Adipose tissue (tissue), 3 donors: ENCODE data around the gene OCA2. TPM values are rescaled to one million over a fixed set of nuclear protein-coding genes. Genes with fewer than 3 reads are reported as not detected.

Experiments
- H3K27ac ChIP-seq: one replicate; pipeline ENCODE4 v1.5.1; 2013; ENCODE audit warnings: low read depth, low read length
- WGBS, 3 donors: extraction: QIAGEN DNeasy Blood & Tissue Kit; methylation state at CpG; one replicate each; pipeline ENCODE4 v1.1.7; 2013; 5-methylcytosine and 5-hydroxymethylcytosine counted together
- polyA plus RNA-seq, 3 donors: library from polyadenylated mRNA; stranded (reverse); fragments of 200-250 nt; gene quantifications; one replicate each; pipeline ENCODE4 v1.2.3, GENCODE V29; 2013
- donor health status: healthy with polysubstance abuse.
- donor health status: Bipolar disorder and iron deficiency.
- donor health status: healthy.

Gene OCA2
- polyA plus RNA-seq, 3 donors, result 0.06 TPM; not detected in 2

DNA sequence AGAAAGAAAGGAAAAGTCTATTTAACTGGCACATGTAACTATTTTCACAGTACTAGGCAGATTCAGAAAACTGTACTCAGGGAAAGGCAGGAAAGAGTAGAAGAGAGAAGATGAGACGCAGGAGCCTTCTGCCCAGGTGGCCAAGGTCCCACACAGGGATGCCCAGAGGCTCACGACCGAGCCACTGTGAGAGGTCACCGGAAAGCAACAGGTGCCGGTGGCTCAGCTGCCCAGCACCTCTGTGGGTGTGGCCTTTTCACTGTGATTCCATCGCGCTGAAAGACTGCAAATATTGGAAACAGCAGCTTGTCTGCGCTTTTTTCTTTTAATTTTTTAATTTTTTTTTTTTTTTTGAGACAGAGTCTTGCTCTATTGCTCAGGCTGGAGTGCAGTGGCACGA, 226.8 kb downstream of the OCA2 start:
- 53 to 91% (median 91%) methylated on average over 8 to 9 of the region's 9 CpGs for WGBS, 3 donors
- H3K27ac ChIP-seq, result no peak overlapping the region

GRCh38 chr15:27871902-27872260, 227.2 kb downstream of the OCA2 start:
- H3K27ac ChIP-seq, result no peak overlapping the region
- 72 to 85% (median 80%) methylated on average over 5 of the region's 5 CpGs for whole genome bisulfite sequencing, 3 donors

GRCh38 chr15:27871078-27871901, 227.8 kb downstream of the OCA2 start:
- WGBS, 3 donors, result 82 to 85% (median 82%) methylated on average over 16 of the region's 16 CpGs
- no peak overlapping the region for H3K27ac ChIP-seq

DNA sequence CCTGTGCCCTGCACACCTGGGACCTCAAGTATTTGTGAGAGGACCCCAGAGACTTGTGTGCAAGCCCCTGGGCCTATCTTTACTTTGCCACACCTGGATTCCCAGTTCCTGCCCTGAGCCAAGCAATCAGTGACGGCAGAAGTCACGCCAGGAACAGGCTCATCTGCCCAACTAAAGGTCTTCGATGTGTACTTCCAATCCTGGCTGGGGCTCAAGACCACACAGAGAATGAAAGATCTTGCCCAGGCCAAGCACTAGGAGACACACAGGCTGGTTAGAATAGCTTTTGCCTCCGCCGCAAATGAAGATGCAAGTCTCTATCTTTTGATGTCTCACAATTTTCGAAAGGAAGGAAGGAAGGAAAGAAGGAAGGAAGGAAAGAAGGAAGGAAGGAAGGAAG, 228.8 kb downstream of the OCA2 start:
- no peak overlapping the region for H3K27ac ChIP-seq
- WGBS, 3 donors, result 72 to 82% (median 80%) methylated on average over 6 of the region's 6 CpGs

GRCh38 chr15:27869697-27870281, 229.3 kb downstream of the OCA2 start:
- WGBS, 3 donors, result 82 to 85% (median 84%) methylated on average over 17 of the region's 17 CpGs
- H3K27ac ChIP-seq, result no peak overlapping the region

DNA sequence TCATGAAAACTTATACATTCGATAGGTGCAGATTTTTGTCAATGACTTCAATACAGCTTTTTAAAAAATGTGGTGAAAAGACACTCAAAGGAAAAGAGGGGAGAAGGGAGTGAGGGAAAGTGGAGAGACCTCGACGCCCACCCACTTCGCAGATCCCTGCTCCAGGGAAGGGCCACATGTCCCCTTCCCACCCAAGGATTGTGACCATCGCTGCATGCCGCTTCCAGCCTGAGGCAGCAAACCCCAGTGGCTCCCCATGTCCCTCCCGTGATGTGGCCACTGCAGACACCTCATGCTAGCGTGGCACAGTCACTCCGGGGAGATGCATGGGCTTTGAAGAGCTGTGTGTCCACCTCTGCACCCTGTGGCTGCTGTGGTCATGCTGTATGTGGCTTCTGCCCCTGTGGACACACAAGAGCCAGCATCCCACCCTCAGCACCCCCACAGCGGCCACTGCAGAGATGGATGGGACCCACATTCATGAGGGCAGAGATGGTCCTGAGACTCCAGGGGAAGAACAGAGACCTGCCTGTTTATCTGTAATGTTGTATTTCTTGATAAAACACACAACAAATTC, 230.2 kb downstream of the OCA2 start:
- WGBS, 3 donors, result 72 to 83% (median 78%) methylated on average over 10 of the region's 10 CpGs
- no peak overlapping the region for H3K27ac ChIP-seq

DNA sequence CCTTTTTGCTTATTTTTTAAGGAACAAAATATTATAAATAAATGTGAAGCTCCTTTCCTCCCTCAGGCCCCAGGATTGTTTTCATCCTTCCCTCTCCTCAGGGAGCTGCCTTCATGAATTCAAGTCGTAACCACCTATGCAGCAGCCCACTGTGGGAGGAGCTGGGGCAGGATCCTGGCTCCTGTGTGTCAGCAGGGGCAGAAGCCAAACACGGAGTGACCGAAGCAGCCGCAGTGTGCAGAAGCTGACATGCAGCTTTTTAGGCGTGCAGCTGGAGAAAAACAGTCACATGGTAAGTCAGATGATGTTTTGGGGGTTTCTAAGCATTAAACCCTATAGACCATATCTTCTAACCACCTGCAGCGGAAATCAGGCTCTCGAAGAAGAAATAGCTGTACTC, 231.3 kb downstream of the OCA2 start:
- H3K27ac ChIP-seq, result no peak overlapping the region
- WGBS, 3 donors, result 60 to 71% (median 66%) methylated on average over 7 of the region's 7 CpGs

DNA sequence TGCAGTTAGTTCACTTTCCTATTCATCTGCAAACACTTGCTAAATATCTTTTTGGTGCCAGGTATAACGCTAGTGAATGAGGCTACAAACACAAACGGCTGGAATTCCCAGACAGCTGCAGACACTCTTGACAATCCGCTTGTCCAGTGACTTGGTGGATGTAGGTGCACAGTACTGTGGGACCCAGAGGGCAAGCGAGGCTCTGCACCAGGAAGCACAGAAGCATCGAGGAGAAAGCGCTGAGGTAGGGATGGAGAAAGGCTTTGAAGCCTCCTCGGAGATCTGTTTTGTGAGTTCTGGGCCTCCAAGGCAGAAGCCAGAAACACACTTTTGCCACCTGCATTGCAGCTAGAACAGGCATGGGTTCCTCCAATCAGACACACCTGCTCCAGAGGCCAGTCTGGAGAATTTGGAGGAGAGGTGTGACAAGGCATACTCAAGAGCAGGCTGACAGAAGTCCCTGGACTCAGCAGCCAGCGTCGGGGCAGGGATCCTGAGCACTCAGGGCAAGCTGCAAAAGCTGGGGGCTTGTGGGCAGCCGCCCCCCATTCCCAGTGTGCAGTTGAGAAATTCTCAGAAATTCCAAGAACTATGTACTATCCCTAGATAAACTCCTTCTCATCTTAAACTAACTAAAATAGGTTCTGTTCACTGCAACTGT, 232.5 kb downstream of the OCA2 start:
- WGBS, 3 donors, result 71 to 88% (median 76%) methylated on average over 10 of the region's 10 CpGs
- H3K27ac ChIP-seq, result no peak overlapping the region

GRCh38 chr15:27865926-27866325, 233.2 kb downstream of the OCA2 start:
- H3K27ac ChIP-seq, result no peak overlapping the region
- WGBS, 3 donors, result 64 to 78% (median 69%) methylated on average over 3 of the region's 3 CpGs

- H3K27ac ChIP-seq, result no peak overlapping the region
- WGBS, 3 donors, result 78 to 83% (median 81%) methylated on average over 12 of the region's 12 CpGs
Observed at GRCh38 chr15:27865323-27865922, 233.7 kb downstream of the OCA2 start.

DNA sequence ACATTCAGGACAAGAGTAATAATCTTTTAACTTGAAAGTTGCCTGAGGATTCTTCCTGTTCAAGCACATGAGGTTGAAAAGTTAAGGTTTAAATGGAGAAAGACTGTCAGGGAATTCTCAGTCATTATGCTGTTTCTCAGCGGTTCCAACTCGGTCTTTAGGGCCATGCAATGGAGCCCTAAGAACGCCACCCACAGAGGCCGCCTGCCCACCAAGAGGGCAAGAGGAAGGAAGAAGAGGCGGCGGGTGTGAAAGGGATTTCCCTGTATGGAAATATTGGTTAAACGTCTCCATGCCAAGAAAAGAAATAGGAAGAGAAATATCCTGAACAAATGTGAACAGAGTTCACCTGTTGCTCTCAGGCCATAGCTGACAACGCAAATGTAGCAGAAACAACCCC, 234.4 kb downstream of the OCA2 start:
- WGBS, 3 donors, result 58 to 81% (median 64%) methylated on average over 8 of the region's 8 CpGs

GRCh38 chr15:27864086-27864485, 235.0 kb downstream of the OCA2 start:
- 76 to 93% (median 85%) methylated on average over 2 of the region's 2 CpGs for WGBS, 3 donors
- no peak overlapping the region for H3K27ac ChIP-seq

More for the DNA sequence above, 234.4 kb downstream of the OCA2 start:
- no peak overlapping the region for H3K27ac ChIP-seq

DNA sequence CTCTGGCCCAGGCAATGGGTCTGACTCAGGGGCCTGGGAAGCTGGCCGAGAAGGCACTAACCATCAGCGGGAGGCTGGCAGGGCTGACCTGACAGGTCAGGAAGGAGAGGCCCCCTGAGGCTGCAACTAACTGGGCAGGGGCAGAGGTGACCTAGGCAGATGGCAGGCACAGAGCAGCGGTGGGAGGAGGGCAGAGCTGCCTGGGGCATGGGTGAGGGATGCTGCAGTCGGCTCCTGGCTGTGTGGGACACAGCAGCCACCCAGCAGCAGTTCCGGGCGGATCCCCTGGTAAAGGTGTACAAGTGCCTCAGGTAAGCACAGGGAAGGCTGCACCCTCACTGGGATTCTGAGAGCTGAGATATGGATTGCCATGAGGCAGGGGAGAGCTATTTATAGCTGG, 236.1 kb downstream of the OCA2 start:
- 78 to 82% (median 79%) methylated on average over 6 of the region's 6 CpGs for WGBS, 3 donors
- no peak overlapping the region for H3K27ac ChIP-seq

GRCh38 chr15:27861171-27861570, 237.9 kb downstream of the OCA2 start:
- no peak overlapping the region for H3K27ac ChIP-seq
- WGBS, 3 donors, result 74 to 91% (median 81%) methylated on average over 8 of the region's 8 CpGs

GRCh38 chr15:27855137-27855536, 244.0 kb downstream of the OCA2 start:
- H3K27ac ChIP-seq, result no peak overlapping the region
- 93 to 98% (median 97%) methylated on average over 4 of the region's 4 CpGs for WGBS, 3 donors

- 80 to 92% (median 90%) methylated on average over 10 of the region's 10 CpGs for WGBS, 3 donors
- H3K27ac ChIP-seq, result no peak overlapping the region
Observed at GRCh38 chr15:27854601-27855000, 244.5 kb downstream of the OCA2 start.

- WGBS, 3 donors, result 89 to 93% (median 92%) methylated on average over 15 of the region's 15 CpGs
- no peak overlapping the region for H3K27ac ChIP-seq
Observed at GRCh38 chr15:27853624-27854455, 245.3 kb downstream of the OCA2 start.

DNA sequence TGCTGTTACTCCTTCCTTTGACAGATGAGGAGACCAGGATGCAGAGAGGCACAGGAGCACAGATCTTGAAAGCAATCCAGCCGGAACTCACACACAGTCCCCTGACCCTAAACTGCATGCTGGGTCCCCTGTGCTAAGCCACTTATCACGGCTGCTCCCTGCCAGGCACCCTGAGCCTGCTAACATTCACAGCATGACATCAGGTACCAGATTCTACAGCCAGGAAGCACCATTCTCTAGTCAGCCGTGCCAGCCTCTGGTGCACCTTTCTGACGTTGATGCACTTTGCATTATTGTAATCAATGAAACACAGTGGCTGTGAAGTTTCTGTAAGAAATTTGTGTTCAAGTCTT, 247.3 kb downstream of the OCA2 start:
- H3K27ac ChIP-seq, result no peak overlapping the region
- WGBS, 3 donors, result 67 to 79% (median 73%) methylated on average over 4 of the region's 4 CpGs
